Liver (tissue), 9 donors: Measurements from ENCODE around the gene RNF168. TPM values are rescaled to one million over a fixed set of nuclear protein-coding genes. Genes with fewer than 3 reads are reported as not detected.
"Not testable (repeated sequence)": the region's sequence is repeated elsewhere in the genome, so short reads cannot be mapped to it uniquely, and the experiment has no call there.

ENCODE experiments used
- DNase-seq: peaks from one replicate; pipeline ENCODE4 v3.0.0-alpha.2; 2017; ENCODE audit warnings: low spot score
- H3K27ac ChIP-seq, 2 donors: one replicate each; pipeline ENCODE4 v1.7.0; 2013; ENCODE audit warnings: inconsistent platforms in 2 of 2, low read length in 2 of 2, control low read depth in 1 of 2, low read depth in 1 of 2, mild to moderate bottlenecking in 1 of 2
- H3K27me3 ChIP-seq, 4 donors: one replicate each; pipeline versions ENCODE4 v1.6.1 to v1.7.0; 2013; ENCODE audit warnings: low read length in 3 of 4, inconsistent platforms in 1 of 4, mild to moderate bottlenecking in 1 of 4, moderate library complexity in 1 of 4; ENCODE audit not compliant: control insufficient read depth in 4 of 4, insufficient read depth in 4 of 4
- H3K36me3 ChIP-seq, 4 donors: one replicate each; pipeline versions ENCODE4 v1.6.1 to v1.7.0; 2013; ENCODE audit warnings: low read length in 3 of 4, mild to moderate bottlenecking in 3 of 4, low read depth in 1 of 4, moderate library complexity in 1 of 4; ENCODE audit not compliant: control insufficient read depth in 4 of 4, insufficient read depth in 3 of 4
- H3K4me1 ChIP-seq, 4 donors: one replicate each; pipeline versions ENCODE4 v1.6.1 to v1.7.0; 2013; ENCODE audit warnings: low read length in 3 of 4, mild to moderate bottlenecking in 3 of 4, moderate library complexity in 1 of 4; ENCODE audit not compliant: control insufficient read depth in 4 of 4, insufficient read depth in 4 of 4
- H3K4me3 ChIP-seq, 3 donors: one replicate each; pipeline versions ENCODE4 v1.6.1 to v1.7.0; 2013; ENCODE audit warnings: low read length in 3 of 3, control low read depth in 1 of 3, low read depth in 1 of 3, mild to moderate bottlenecking in 1 of 3
- H3K9ac ChIP-seq, 2 donors: one replicate each; pipeline ENCODE4 v1.7.0; 2013; ENCODE audit warnings: low read length in 2 of 2, mild to moderate bottlenecking in 2 of 2, moderate library complexity in 2 of 2, control low read depth in 1 of 2, low read depth in 1 of 2
- H3K9me3 ChIP-seq, 4 donors: one replicate each; pipeline versions ENCODE4 v1.6.1 to v1.7.0; 2013; ENCODE audit warnings: low read length in 3 of 4; ENCODE audit not compliant: control insufficient read depth in 4 of 4
- FOXA1 ChIP-seq: IDR thresholded peaks from 2 replicates; pipeline ENCODE4 v1.6.1; 2016; ENCODE audit warnings: antibody characterized with exemption
- GABPA ChIP-seq, 2 donors: IDR thresholded peaks in 1 of 2; conservative IDR thresholded peaks in 1 of 2; 2 replicates each; pipeline ENCODE4 v1.6.1; 2016; ENCODE audit warnings: antibody characterized with exemption in 2 of 2, mild to moderate bottlenecking in 1 of 2, moderate library complexity in 1 of 2
- HNF4A ChIP-seq, 2 donors: conservative IDR thresholded peaks; 2 replicates each; pipeline ENCODE4 v1.6.1; 2016; ENCODE audit warnings: antibody characterized with exemption in 2 of 2, mild to moderate bottlenecking in 2 of 2
- HNF4G ChIP-seq: IDR thresholded peaks from 2 replicates; pipeline ENCODE4 v1.6.1; 2016; ENCODE audit warnings: antibody characterized with exemption
- JUND ChIP-seq, 2 donors: IDR thresholded peaks; 2 replicates each; pipeline ENCODE4 v1.6.1; 2016; ENCODE audit warnings: antibody characterized with exemption in 2 of 2
- MAX ChIP-seq: IDR thresholded peaks from 2 replicates; pipeline ENCODE4 v1.6.1; 2016; ENCODE audit warnings: antibody characterized with exemption
- NR2F2 ChIP-seq: IDR thresholded peaks from 2 replicates; pipeline ENCODE4 v1.6.1; 2016; ENCODE audit warnings: antibody characterized with exemption
- RAD21 ChIP-seq, 2 donors: IDR thresholded peaks; 2 replicates each; pipeline ENCODE4 v1.6.1; 2016; ENCODE audit warnings: antibody characterized with exemption in 2 of 2, mild to moderate bottlenecking in 2 of 2
- RXRA ChIP-seq, 2 donors: IDR thresholded peaks; 2 replicates each; pipeline ENCODE4 v1.6.1; 2017 to 2018; ENCODE audit warnings: antibody characterized with exemption in 2 of 2, mild to moderate bottlenecking in 1 of 2
- SP1 ChIP-seq: IDR thresholded peaks from 2 replicates; pipeline ENCODE4 v1.6.1; 2018; ENCODE audit warnings: antibody characterized with exemption, mild to moderate bottlenecking
- TAF1 ChIP-seq: conservative IDR thresholded peaks from 2 replicates; pipeline ENCODE4 v1.6.1; 2016; ENCODE audit warnings: antibody characterized with exemption, mild to moderate bottlenecking
- WGBS: extraction: QIAGEN DNeasy Blood & Tissue Kit; methylation state at CpG from one replicate; pipeline ENCODE4 v1.1.7; 2013; 5-methylcytosine and 5-hydroxymethylcytosine counted together
- polyA plus RNA-seq, 2 donors: library from polyadenylated mRNA; stranded (reverse) in 1 of 2; unstranded in 1 of 2; fragments of 200-250 nt in 1 of 2; fragments of >200 nt in 1 of 2; fragmentation: Nextera tagmentation in 1 of 2; extraction: Ambion mirVana in 1 of 2; gene quantifications; one replicate each; pipeline versions ENCODE4 v1.2.1 to v1.2.3, GENCODE V29; 2013 to 2015
- total RNA-seq, 2 donors: library from RNA; depleted of rRNA; stranded (reverse); fragments of >200 nt; gene quantifications; one replicate each; pipeline ENCODE4 v1.2.3, GENCODE V29; 2014
- TF ChIP-seq, protein P1 (sequence below): IDR thresholded peaks from 2 replicates; pipeline ENCODE4 v1.6.1; 2016; ENCODE audit warnings: antibody characterized with exemption
- donor health status: healthy.
- donor health status: healthy.
- donor health status: healthy.
- donor health status: healthy.
- donor health status: healthy.

The RNF168 gene
- total and polyA plus RNA-seq, 4 donors: 3.4 to 10.0 (median 7.3) TPM

- Histone ChIP-seq H3K4me3 (no peak overlapping the region), H3K9ac (no peak overlapping the region), H3K9me3 (peaks cover 6 to 18% (median 10%) of the 10 kb centered on the region in 4 donors), H3K27me3 (no peaks in the 10 kb centered on the region), H3K4me1 (peaks cover 0 to 5% (median under 1%) of the 10 kb centered on the region in 4 donors), H3K27ac (no peak overlapping the region), H3K36me3 (no peaks in the 10 kb centered on the region)
- 89% methylated on average over 4 of the region's 4 CpGs for WGBS
- TF ChIP-seq GABPA (IDR thresholded peaks at IDR 0.05 in 1 of 2, conservative IDR thresholded peaks at IDR 0.05 in 1 of 2): no peak
- no peak for TF ChIP-seq RXRA (IDR thresholded peaks at IDR 0.05)
- no peak for DNase-seq
Observed at GRCh38 chr3:196525141-196525540, 21.6 kb upstream of the RNF168 start.

- peaks cover 11 to 24% (median 16%) of the 10 kb centered on the region in 4 donors for H3K9me3 ChIP-seq
- DNase-seq: no peak
- H3K27me3 ChIP-seq: no peaks in the 10 kb centered on the region
- no peak overlapping the region for H3K4me3 ChIP-seq
- H3K27ac ChIP-seq: no peak overlapping the region
- peaks cover 0 to 5% (median under 1%) of the 10 kb centered on the region in 4 donors for H3K4me1 ChIP-seq
- H3K9ac ChIP-seq: no peak overlapping the region
- no peaks in the 10 kb centered on the region for H3K36me3 ChIP-seq
- no peak for TF ChIP-seq MAX
- TF ChIP-seq RXRA (IDR thresholded peaks at IDR 0.05): no peak
- no peak for TF ChIP-seq TAF1
- TF ChIP-seq RAD21 (IDR thresholded peaks at IDR 0.05): no peak
- no peak for TF ChIP-seq HNF4G
- TF ChIP-seq, protein P1, sequence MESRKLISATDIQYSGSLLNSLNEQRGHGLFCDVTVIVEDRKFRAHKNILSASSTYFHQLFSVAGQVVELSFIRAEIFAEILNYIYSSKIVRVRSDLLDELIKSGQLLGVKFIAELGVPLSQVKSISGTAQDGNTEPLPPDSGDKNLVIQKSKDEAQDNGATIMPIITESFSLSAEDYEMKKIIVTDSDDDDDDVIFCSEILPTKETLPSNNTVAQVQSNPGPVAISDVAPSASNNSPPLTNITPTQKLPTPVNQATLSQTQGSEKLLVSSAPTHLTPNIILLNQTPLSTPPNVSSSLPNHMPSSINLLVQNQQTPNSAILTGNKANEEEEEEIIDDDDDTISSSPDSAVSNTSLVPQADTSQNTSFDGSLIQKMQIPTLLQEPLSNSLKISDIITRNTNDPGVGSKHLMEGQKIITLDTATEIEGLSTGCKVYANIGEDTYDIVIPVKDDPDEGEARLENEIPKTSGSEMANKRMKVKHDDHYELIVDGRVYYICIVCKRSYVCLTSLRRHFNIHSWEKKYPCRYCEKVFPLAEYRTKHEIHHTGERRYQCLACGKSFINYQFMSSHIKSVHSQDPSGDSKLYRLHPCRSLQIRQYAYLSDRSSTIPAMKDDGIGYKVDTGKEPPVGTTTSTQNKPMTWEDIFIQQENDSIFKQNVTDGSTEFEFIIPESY: no peak
- no peak for TF ChIP-seq NR2F2
- no peak for TF ChIP-seq SP1
- TF ChIP-seq JUND (IDR thresholded peaks at IDR 0.05): no peak
- no peak for TF ChIP-seq HNF4A (conservative IDR thresholded peaks at IDR 0.05)
- no peak for TF ChIP-seq FOXA1
- WGBS: 66% methylated on average over 5 of the region's 5 CpGs
Observed at GRCh38 chr3:196524527-196524926, 21.0 kb upstream of the RNF168 start.

DNA sequence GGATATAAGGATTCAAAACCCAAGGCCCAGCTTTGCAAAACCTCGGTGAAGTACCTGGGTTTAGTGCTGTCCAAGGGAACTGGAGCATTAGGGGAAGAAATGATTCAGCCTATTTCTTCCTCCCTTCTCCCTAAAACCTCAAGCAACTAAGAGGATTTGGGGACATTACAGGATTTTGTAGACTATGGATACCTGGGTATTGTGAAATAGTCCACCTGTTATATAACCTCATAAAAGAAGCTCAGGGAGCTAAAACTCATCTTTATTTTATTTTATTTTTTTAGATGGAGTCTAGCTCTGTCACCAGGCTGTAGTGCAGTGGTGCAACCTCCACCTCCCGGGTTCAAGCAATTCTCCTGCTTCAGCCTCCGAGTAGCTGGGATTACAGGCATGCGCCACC is 20.3 kb upstream of the RNF168 start:
- Histone ChIP-seq H3K4me1 (peaks cover 0 to 4% (median under 1%) of the 10 kb centered on the region in 4 donors), H3K9me3 (peaks cover 15 to 31% (median 22%) of the 10 kb centered on the region in 4 donors), H3K4me3 (no peak overlapping the region), H3K36me3 (no peaks in the 10 kb centered on the region), H3K27ac (no peak overlapping the region), H3K9ac (no peak overlapping the region), H3K27me3 (no peaks in the 10 kb centered on the region)
- no peak for TF ChIP-seq RAD21 (IDR thresholded peaks at IDR 0.05)
- no peak for TF ChIP-seq NR2F2
- WGBS: 93% methylated on average over 4 of the region's 4 CpGs
- DNase-seq: no peak

GRCh38 chr3:196521291-196521690 is 17.7 kb upstream of the RNF168 start:
- not testable (repeated sequence) for H3K27ac ChIP-seq, H3K4me3 ChIP-seq, H3K27me3 ChIP-seq, H3K9ac ChIP-seq, DNase-seq, H3K4me1 ChIP-seq, H3K36me3 ChIP-seq
- 89% methylated on average over 12 of the region's 12 CpGs for WGBS
- H3K9me3 ChIP-seq: peaks cover 15 to 43% (median 30%) of the 10 kb centered on the region in 4 donors
